Activated CD8-positive, alpha-beta T cell treated with anti-CD3 and anti-CD28 coated beads for 36 hours (primary cell): ENCODE results near the gene CFLAR. TPM values are rescaled to one million over a fixed set of nuclear protein-coding genes. Genes with fewer than 3 reads are reported as not detected.
"Not testable (repeated sequence)": the region's sequence is repeated elsewhere in the genome, so short reads cannot be mapped to it uniquely, and the experiment has no call there.

Experiments used
- ATAC-seq: fragments of 200-7000 bp; cut with Tn5 transposase; one replicate; pipeline ENCODE4 v1.10.0; 2021; ENCODE audit warnings: mild to moderate bottlenecking, moderate library complexity
- CTCF ChIA-PET: fragments of 350-600 bp; sonication (Branson Sonifier 250); formaldehyde crosslinking; loops from one replicate; lab custom pipeline; 2021; ENCODE audit warnings: antibody characterized with exemption; lab: Charles Lee
- POLR2A ChIA-PET: fragments of 350-600 bp; sonication (Branson Sonifier 250); formaldehyde crosslinking; loops from one replicate; lab custom pipeline; 2021; ENCODE audit warnings: antibody characterized with exemption; lab: Charles Lee
- DNase-seq: peaks from one replicate; pipeline ENCODE4 v3.0.0-alpha.2; 2020
- H3K27ac Mint-ChIP-seq: one replicate; pipeline ENCODE4 v1.8.0; 2021; ENCODE audit warnings: mild to moderate bottlenecking, mixed read lengths
- H3K27me3 Mint-ChIP-seq: one replicate; pipeline ENCODE4 v1.8.0; 2021; ENCODE audit warnings: mixed read lengths
- H3K36me3 Mint-ChIP-seq: one replicate; pipeline ENCODE4 v1.8.0; 2021; ENCODE audit warnings: low read depth, mixed read lengths
- H3K4me1 Mint-ChIP-seq: one replicate; pipeline ENCODE4 v1.8.0; 2021; ENCODE audit warnings: low read depth, mixed read lengths
- H3K4me3 Mint-ChIP-seq: one replicate; pipeline ENCODE4 v1.8.0; 2021; ENCODE audit warnings: mild to moderate bottlenecking, moderate library complexity, mixed read lengths
- H3K9me3 Mint-ChIP-seq: one replicate; pipeline ENCODE4 v1.8.0; 2021; ENCODE audit warnings: mixed read lengths
- intact Hi-C: fragments of 100-400 bp; cut with micrococcal nuclease; formaldehyde crosslinking; loops from one replicate; pipeline ENCODE4 v1.10.0; 2022
- total RNA-seq, 2 experiments: library from RNA; stranded (reverse); gene quantifications; one replicate each; pipeline ENCODE4 v1.2.3, GENCODE V29; 2021
- TF ChIP-seq, protein P1 (sequence below): fragments of 200-600 bp; IDR thresholded peaks from one replicate; pipeline ENCODE4 v1.8.0; 2022; ENCODE audit warnings: antibody characterized with exemption, mild to moderate bottlenecking

The CFLAR gene
- total RNA-seq, 2 experiments from 2014 or later, result 222 to 229 TPM

GRCh38 chr2:201182650-201183364 is 66.8 kb downstream of the CFLAR start, which contains the start of gene CASP10:
Gene CASP10 (plus strand): TSS chr2:201183141. CDS start chr2:201185778, 2,637 bp downstream.
- Mint-ChIP-seq H3K36me3 (peaks cover 25% of the 10 kb centered on the region), H3K27me3 (no peaks in the 10 kb centered on the region), H3K4me1 (peaks cover 43% of the 10 kb centered on the region), H3K4me3 (peak within 1 kb of the TSS; percentile 98), H3K9me3 (no peaks in the 10 kb centered on the region), H3K27ac (peak within 1 kb of the TSS; percentile 99)
- TF ChIP-seq, protein P1, sequence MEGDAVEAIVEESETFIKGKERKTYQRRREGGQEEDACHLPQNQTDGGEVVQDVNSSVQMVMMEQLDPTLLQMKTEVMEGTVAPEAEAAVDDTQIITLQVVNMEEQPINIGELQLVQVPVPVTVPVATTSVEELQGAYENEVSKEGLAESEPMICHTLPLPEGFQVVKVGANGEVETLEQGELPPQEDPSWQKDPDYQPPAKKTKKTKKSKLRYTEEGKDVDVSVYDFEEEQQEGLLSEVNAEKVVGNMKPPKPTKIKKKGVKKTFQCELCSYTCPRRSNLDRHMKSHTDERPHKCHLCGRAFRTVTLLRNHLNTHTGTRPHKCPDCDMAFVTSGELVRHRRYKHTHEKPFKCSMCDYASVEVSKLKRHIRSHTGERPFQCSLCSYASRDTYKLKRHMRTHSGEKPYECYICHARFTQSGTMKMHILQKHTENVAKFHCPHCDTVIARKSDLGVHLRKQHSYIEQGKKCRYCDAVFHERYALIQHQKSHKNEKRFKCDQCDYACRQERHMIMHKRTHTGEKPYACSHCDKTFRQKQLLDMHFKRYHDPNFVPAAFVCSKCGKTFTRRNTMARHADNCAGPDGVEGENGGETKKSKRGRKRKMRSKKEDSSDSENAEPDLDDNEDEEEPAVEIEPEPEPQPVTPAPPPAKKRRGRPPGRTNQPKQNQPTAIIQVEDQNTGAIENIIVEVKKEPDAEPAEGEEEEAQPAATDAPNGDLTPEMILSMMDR, result peak; percentile 29
- peak; percentile 74 for ATAC-seq
- ChIA-PET POLR2A (interaction anchor here (0.7 to 3.3 kb wide), 22 partner anchors 9 to 319 kb away, joined by 3 to 42 read pairs (median 4); partner anchors contain the start of genes CASP8, CLK1 and ORC2), CTCF (interaction anchor here (0.7 to 3.3 kb wide), 30 partner anchors 9 to 319 kb away, joined by 3 to 220 read pairs (median 6); partner anchors contain the start of genes CASP8 and ORC2)
- DNase-seq, result peak; percentile 28
- intact Hi-C loops, result loop anchor here (1.0 kb wide), 1 partner anchor 49 kb away; no protein-coding TSS in a partner anchor

DNA sequence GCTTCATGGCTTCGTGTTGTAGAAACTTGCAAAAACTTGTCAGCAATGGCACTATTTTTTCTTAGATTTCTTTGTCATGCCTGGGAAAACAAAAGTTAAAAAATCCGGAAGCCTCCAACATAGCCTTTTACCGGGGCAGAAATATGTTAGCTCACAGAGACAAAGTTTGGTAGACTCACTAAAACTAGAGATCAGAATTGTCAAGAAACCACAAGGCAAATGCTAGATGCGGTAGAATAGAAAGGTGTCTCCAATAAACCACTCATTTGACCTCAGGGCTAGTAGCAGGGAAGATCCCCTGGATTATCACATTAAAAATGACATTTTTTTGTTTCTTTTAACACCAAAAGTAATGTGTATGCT is 67.4 kb downstream of the CFLAR start:
- Mint-ChIP-seq H3K4me1 (peaks cover 46% of the 10 kb centered on the region), H3K9me3 (no peaks in the 10 kb centered on the region), H3K36me3 (peaks cover 29% of the 10 kb centered on the region), H3K27me3 (no peaks in the 10 kb centered on the region), H3K4me3 (peak overlapping the region; percentile 98), H3K27ac (peak overlapping the region; percentile 99)
- ChIA-PET POLR2A (interaction anchor here (0.7 to 3.3 kb wide), 23 partner anchors 9 to 320 kb away, joined by 3 to 42 read pairs (median 4); partner anchors contain the start of genes CASP8, CLK1 and ORC2), CTCF (interaction anchor here (0.7 to 3.3 kb wide), 28 partner anchors 9 to 319 kb away, joined by 3 to 220 read pairs (median 6); partner anchors contain the start of genes CASP8 and ORC2)
- peak; percentile 3 for ATAC-seq
- TF ChIP-seq, protein P1, result no peak
- DNase-seq, result no peak
- intact Hi-C loops, result loop anchor here (1.0 kb wide), 1 partner anchor 49 kb away; no protein-coding TSS in a partner anchor

DNA sequence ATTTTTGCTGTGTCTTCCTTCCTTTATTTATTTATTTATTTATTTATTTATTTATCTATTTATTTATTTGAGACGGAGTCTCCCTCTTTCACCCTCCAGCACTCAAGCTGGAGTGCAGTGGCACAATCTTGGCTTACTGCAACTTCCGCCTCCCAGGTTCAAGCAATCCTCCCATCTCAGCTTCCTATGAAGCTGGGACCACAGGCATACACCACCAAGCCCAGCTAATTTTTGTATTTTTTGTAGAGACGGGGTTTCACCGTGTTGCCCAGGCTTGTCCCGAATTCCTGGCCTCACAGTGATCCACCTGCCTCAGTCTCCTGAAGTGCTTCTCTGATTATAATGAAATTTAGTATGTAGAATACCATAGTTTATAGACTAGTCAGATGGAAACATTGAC is 67.9 kb downstream of the CFLAR start:
- ChIA-PET POLR2A (interaction anchor here (0.7 to 3.3 kb wide), 12 partner anchors 11 to 320 kb away, joined by 3 to 42 read pairs (median 5); partner anchors contain the start of genes CLK1 and ORC2), CTCF (interaction anchor here (1.2 to 3.3 kb wide), 15 partner anchors 8 to 320 kb away, joined by 3 to 220 read pairs (median 13); partner anchors contain the start of gene ORC2)
- H3K27me3 Mint-ChIP-seq, H3K9me3 Mint-ChIP-seq: not testable (repeated sequence)
- H3K4me3 Mint-ChIP-seq, result peak overlapping the region; percentile 98
- peak; percentile 19 for ATAC-seq
- intact Hi-C loops, result loop anchor here (1.0 kb wide), 1 partner anchor 48 kb away; no protein-coding TSS in a partner anchor
- H3K27ac Mint-ChIP-seq, result peak overlapping the region; percentile 99
- peaks cover 48% of the 10 kb centered on the region for H3K4me1 Mint-ChIP-seq
- H3K36me3 Mint-ChIP-seq, result peaks cover 33% of the 10 kb centered on the region
- DNase-seq, result peak; percentile 35

DNA sequence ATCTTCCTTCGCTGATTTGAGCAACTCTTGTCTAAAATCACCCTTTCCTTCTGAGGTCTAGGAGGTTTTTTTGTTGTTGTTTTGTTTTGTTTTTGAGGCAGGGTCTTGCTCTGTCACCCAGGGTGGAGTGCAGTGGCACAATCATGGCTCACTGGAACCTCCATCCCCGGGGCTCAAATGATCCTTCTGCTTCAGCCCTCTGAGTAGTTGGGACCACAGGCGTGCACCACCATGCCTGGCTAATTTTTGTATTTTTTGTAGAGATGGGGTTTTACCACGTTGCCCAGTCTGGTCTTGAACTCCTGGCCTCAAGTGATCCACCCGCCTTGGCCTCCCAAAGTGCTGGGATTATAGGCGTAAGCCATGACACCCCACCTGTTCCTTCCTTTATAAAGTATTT is 68.3 kb downstream of the CFLAR start:
- H3K27me3 Mint-ChIP-seq, intact Hi-C loops, DNase-seq, H3K9me3 Mint-ChIP-seq: not testable (repeated sequence)
- Mint-ChIP-seq H3K27ac (peak overlapping the region; percentile 99), H3K4me1 (peaks cover 48% of the 10 kb centered on the region), H3K36me3 (peaks cover 35% of the 10 kb centered on the region), H3K4me3 (peak overlapping the region; percentile 98)
- ChIA-PET CTCF (interaction anchor here (2.1 to 3.3 kb wide), 4 partner anchors 11 to 49 kb away, joined by 20 to 220 read pairs (median 32); no protein-coding TSS in a partner anchor), POLR2A (interaction anchor here (0.7 to 3.3 kb wide), 6 partner anchors 11 to 70 kb away, joined by 3 to 42 read pairs (median 6); no protein-coding TSS in a partner anchor)
- peak; percentile 4 for ATAC-seq

GRCh38 chr2:201185863-201186262 is 69.9 kb downstream of the CFLAR start:
- CTCF ChIA-PET, result interaction anchor here (0.7 to 1.8 kb wide), 11 partner anchors 8 to 607 kb away, joined by 3 to 46 read pairs (median 4); no protein-coding TSS in a partner anchor
- H3K27ac Mint-ChIP-seq, result peak overlapping the region; percentile 99
- H3K9me3 Mint-ChIP-seq, result peaks cover 2% of the 10 kb centered on the region
- no peaks in the 10 kb centered on the region for H3K27me3 Mint-ChIP-seq
- POLR2A ChIA-PET, result interaction anchor here (0.9 to 3.2 kb wide), 11 partner anchors 8 to 297 kb away, joined by 3 to 15 read pairs (median 3); partner anchors contain the start of genes CASP8, NIF3L1 and PPIL3
- TF ChIP-seq, protein P1, result no peak
- intact Hi-C loops, result no loop called here
- DNase-seq, result no peak
- H3K36me3 Mint-ChIP-seq, result peaks cover 46% of the 10 kb centered on the region
- peak overlapping the region; percentile 98 for H3K4me3 Mint-ChIP-seq
- no peak for ATAC-seq
- peaks cover 52% of the 10 kb centered on the region for H3K4me1 Mint-ChIP-seq
